Measurements from ENCODE around the gene GSTA1.
"Not testable (repeated sequence)": the region's sequence is repeated elsewhere in the genome, so short reads cannot be mapped to it uniquely, and the experiment has no call there.

GSTA1 gene

DNA sequence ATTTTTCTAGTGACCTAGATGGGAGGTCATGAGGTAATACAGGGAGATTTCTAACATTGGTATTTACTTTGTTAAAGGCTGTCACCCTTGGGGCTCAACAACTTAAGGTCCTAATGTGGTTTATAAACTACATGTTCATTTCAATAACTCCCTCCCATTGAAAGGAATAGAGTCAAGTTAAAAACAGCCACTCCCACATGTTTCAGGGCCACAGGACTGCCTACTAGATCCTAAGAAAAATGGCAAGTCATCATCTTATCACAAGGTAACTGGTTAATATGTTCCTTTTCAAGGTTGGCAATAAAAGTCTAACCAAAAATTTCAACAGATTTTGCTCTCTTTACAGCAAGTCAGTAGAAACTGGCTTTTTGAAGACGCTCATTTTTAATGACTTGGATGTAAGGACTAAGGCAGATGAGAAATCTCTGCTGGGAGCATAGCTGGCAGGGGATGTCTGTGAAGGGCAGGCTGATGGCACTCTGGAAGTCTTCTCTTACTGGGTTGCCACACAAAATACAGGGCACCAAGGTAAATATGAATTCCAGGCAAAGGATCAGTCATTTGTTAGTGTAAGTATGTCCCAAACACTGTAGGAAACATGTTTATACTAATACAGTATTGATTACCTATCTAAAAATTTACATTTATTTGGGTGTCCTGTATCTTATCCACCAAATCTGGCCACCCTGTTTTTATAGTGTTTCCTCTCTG lies 23.6 kb upstream of the GSTA1 start:
- not testable (repeated sequence) for H3K27me3 ChIP-seq (ENCODE audit: low read depth, low read length); H3K4me3 ChIP-seq (ENCODE audit: low read depth in 1 of 2, low read length in 2 of 2); H3K27ac ChIP-seq (ENCODE audit: low read length)

DNA sequence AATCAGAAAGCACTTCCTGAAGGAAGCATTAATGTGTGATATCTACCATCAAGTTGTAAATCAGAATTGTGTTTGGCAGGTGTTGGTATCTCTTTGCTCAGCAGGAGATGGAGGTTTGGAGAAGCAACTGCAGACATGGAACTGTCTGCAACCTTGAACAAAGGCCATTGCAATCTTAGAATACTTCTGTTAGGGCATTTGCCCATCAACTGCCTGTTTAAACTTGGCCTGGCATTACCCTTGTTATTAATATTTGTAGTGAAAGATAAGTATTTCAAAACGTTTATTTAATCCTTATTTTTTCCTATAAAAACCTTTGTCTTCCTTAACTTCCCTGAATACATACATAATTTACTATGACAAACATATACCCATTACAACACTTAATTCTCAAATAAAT lies 22.9 kb upstream of the GSTA1 start:
- no peaks in the 10 kb centered on the region for H3K27me3 ChIP-seq (ENCODE audit: low read depth, low read length)
- no peak overlapping the region for H3K27ac ChIP-seq (ENCODE audit: low read length)
- H3K4me3 ChIP-seq (ENCODE audit: low read depth in 1 of 2, low read length in 2 of 2): no peak overlapping the region
- no peaks in the 10 kb centered on the region for H3K36me3 ChIP-seq (ENCODE audit: control insufficient read depth in 1 of 2, insufficient read depth in 2 of 2, low read length in 2 of 2)
- H3K9me3 ChIP-seq (ENCODE audit: control insufficient read depth in 1 of 2, low read length in 2 of 2): peaks cover 0 to 6% of the 10 kb centered on the region in 2 donors
- H3K4me1 ChIP-seq (ENCODE audit: control insufficient read depth in 1 of 2, insufficient read depth in 2 of 2, low read length in 2 of 2): no peaks in the 10 kb centered on the region

More for the DNA sequence above, 23.6 kb upstream of the GSTA1 start:
- H3K9me3 ChIP-seq (ENCODE audit: control insufficient read depth in 1 of 2, low read length in 2 of 2); H3K4me1 ChIP-seq (ENCODE audit: control insufficient read depth in 1 of 2, insufficient read depth in 2 of 2, low read length in 2 of 2); H3K36me3 ChIP-seq (ENCODE audit: control insufficient read depth in 1 of 2, insufficient read depth in 2 of 2, low read length in 2 of 2): not testable (repeated sequence)

DNA sequence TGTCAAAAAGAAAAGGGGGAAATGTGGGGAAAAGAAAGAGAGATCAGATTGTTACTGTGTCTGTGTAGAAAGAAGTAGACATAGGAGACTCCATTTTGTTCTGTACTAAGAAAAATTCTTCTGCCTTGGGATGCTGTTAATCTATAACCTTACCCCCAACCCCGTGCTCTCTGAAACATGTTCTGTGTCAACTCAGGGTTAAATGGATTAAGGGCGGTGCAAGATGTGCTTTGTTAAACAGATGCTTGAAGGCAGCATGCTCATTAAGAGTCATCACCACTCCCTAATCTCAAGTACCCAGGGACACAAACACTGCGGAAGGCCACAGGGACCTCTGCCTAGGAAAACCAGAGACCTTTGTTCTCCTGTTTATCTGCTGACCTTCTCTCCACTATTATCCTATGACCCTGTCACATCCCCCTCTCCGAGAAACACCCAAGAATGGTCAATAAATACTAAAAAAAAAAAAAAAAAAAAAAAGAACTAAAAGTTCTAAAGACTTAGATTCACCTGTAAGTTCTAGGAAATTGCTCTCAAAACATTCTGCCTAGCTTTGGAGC lies 22.4 kb upstream of the GSTA1 start:
- not testable (repeated sequence) for H3K9me3 ChIP-seq (ENCODE audit: control insufficient read depth in 1 of 2, low read length in 2 of 2); H3K27me3 ChIP-seq (ENCODE audit: low read depth, low read length); H3K36me3 ChIP-seq (ENCODE audit: control insufficient read depth in 1 of 2, insufficient read depth in 2 of 2, low read length in 2 of 2); H3K4me3 ChIP-seq (ENCODE audit: low read depth in 1 of 2, low read length in 2 of 2); H3K4me1 ChIP-seq (ENCODE audit: control insufficient read depth in 1 of 2, insufficient read depth in 2 of 2, low read length in 2 of 2); H3K27ac ChIP-seq (ENCODE audit: low read length)

DNA sequence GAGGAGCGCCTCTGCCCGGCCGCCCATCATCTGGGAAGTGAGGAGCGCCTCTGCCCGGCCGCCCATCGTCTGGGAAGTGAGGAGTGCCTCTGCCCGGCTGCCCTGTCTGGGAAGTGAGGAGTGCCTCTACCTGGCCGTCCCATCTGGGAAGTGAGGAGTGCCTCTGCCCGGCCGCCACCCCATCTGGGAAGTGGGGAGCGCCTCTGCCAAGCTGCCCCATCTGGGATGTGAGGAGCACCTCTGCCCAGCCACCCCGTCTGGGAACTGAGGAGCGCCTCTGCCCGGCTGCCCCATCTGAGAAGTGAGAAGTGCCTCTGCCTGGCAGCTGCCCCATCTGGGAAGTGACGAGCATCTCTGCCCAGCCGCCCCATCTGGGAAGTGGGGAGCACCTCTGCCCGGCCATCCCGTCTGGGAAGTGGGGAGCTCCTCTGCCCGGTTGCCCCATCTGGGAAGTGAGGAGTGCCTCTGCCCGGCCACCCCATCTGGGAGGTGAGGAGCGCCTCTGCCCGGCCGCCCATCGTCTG lies 21.7 kb upstream of the GSTA1 start:
- not testable (repeated sequence) for H3K4me1 ChIP-seq (ENCODE audit: control insufficient read depth in 1 of 2, insufficient read depth in 2 of 2, low read length in 2 of 2); H3K27ac ChIP-seq (ENCODE audit: low read length); H3K36me3 ChIP-seq (ENCODE audit: control insufficient read depth in 1 of 2, insufficient read depth in 2 of 2, low read length in 2 of 2); H3K4me3 ChIP-seq (ENCODE audit: low read depth in 1 of 2, low read length in 2 of 2); H3K27me3 ChIP-seq (ENCODE audit: low read depth, low read length); H3K9me3 ChIP-seq (ENCODE audit: control insufficient read depth in 1 of 2, low read length in 2 of 2)

DNA sequence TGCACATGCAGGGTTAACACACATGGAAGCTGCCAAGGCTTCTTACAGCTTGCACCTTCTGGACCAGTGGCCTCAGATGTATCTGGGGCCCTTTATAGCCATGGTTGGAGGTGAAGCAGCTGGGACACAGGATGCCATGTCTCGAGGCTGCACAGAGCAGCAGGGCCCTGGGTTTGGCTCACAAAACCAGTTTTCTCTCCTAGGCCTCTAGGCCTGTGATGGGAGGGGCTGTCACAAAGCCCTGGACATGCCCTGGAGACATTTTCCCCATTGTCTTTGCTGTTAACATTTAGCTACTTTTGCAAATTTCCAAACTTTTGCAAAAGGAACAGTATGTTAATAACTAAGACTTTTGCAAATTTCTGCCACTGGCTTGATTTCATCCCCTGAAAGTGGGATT lies 18.2 kb upstream of the GSTA1 start:
- H3K27ac ChIP-seq (ENCODE audit: low read length): no peak overlapping the region
- H3K9me3 ChIP-seq (ENCODE audit: control insufficient read depth in 1 of 2, low read length in 2 of 2): peaks cover 0 to 6% of the 10 kb centered on the region in 2 donors

DNA sequence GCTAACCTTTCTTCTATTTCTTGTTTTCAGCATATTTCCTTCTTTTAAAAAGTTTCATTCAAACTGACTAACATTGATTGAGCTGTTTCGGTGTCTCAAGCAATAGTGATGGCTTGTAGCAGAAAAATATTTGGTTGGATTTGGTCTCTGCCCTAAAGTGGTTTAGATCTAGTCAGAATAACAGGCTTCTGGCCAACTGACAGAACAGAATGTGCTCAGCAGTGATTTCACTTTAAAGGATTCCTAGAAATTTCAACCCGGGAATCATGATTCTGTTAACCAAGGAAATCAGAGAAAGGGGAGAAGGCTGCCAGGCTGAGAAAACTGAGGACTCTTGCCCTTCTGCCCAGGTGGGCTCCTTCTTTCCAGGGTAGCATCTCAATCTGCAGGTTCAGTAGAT lies 16.6 kb upstream of the GSTA1 start:
- Histone ChIP-seq H3K4me1 (ENCODE audit: control insufficient read depth in 1 of 2, insufficient read depth in 2 of 2, low read length in 2 of 2) (no peaks in the 10 kb centered on the region), H3K4me3 (ENCODE audit: low read depth in 1 of 2, low read length in 2 of 2) (no peak overlapping the region), H3K36me3 (ENCODE audit: control insufficient read depth in 1 of 2, insufficient read depth in 2 of 2, low read length in 2 of 2) (no peaks in the 10 kb centered on the region), H3K9me3 (ENCODE audit: control insufficient read depth in 1 of 2, low read length in 2 of 2) (peaks cover 0 to 6% of the 10 kb centered on the region in 2 donors), H3K27me3 (ENCODE audit: low read depth, low read length) (no peaks in the 10 kb centered on the region), H3K27ac (ENCODE audit: low read length) (no peak overlapping the region)

More for the DNA sequence above, 18.2 kb upstream of the GSTA1 start:
- H3K36me3 ChIP-seq (ENCODE audit: control insufficient read depth in 1 of 2, insufficient read depth in 2 of 2, low read length in 2 of 2): no peaks in the 10 kb centered on the region
- H3K4me3 ChIP-seq (ENCODE audit: low read depth in 1 of 2, low read length in 2 of 2): no peak overlapping the region
- no peaks in the 10 kb centered on the region for H3K27me3 ChIP-seq (ENCODE audit: low read depth, low read length)
- H3K4me1 ChIP-seq (ENCODE audit: control insufficient read depth in 1 of 2, insufficient read depth in 2 of 2, low read length in 2 of 2): no peaks in the 10 kb centered on the region

DNA sequence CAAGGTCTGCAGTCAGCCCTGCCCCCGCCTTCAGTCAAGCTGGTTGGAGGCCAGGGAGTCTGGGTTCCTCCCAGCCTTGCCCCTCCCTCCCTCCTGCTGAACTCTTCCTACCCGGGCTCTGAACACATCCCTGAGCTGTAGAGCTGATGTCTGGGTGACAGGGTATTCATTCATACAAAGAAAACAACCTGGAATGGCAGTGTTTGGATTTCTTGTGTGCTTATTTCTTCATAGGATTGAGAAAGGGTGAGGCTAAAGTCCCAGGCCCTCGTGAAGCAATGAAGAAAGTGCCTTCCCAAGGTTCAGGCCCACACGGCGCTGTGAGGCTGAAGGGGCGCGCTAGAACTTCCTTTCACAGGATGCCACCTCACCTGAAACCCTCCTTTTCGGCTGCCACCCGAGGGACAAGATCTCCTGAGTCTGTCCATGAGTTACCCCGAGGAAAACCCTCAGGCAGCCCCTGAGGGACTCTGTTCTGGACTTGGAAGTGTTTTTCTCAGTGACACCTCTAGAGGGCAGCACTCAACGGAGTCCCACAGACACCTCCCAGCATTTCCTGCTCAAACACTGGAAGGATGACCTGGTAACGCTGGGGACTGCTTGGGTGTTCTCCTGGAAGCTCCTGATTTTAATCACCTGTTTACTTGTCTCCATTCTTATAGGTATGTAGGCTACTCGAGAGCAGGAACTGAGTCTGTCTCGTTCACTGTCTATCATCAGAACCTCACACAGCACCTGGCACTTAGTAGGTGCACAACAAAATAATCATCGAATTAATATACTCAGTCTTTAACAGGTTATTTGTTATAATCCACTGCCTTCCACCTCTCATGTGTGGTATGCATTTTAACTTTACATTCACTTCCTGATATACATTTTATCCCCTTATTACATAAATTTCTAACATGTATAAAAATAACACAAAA lies 11.8 kb upstream of the GSTA1 start:
- Histone ChIP-seq H3K4me1 (ENCODE audit: control insufficient read depth in 1 of 2, insufficient read depth in 2 of 2, low read length in 2 of 2) (no peaks in the 10 kb centered on the region), H3K4me3 (ENCODE audit: low read depth in 1 of 2, low read length in 2 of 2) (no peak overlapping the region), H3K36me3 (ENCODE audit: control insufficient read depth in 1 of 2, insufficient read depth in 2 of 2, low read length in 2 of 2) (no peaks in the 10 kb centered on the region), H3K27ac (ENCODE audit: low read length) (no peak overlapping the region), H3K9me3 (ENCODE audit: control insufficient read depth in 1 of 2, low read length in 2 of 2) (no peaks in the 10 kb centered on the region), H3K27me3 (ENCODE audit: low read depth, low read length) (no peaks in the 10 kb centered on the region)

DNA sequence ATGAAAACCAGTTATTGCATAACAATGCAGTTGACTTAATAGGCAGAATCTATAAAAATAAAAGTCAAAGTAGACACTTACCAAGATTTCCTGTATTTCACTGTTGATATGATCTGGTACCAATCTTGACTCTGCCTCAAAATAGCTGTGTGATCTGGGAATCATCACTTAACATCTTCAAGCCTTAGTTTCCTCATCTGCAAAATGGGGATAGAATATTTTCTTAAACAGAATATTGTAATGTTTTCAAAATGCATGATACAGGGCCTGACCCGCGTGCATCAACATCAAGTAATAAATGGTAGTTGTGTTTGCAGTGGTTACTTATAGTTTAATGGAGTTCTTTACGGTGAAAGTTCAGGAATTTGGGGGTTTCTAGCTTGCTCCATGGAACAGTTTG lies 10.9 kb upstream of the GSTA1 start:
- not testable (repeated sequence) for H3K9me3 ChIP-seq (ENCODE audit: control insufficient read depth in 1 of 2, low read length in 2 of 2); H3K4me3 ChIP-seq (ENCODE audit: low read depth in 1 of 2, low read length in 2 of 2); H3K27me3 ChIP-seq (ENCODE audit: low read depth, low read length); H3K4me1 ChIP-seq (ENCODE audit: control insufficient read depth in 1 of 2, insufficient read depth in 2 of 2, low read length in 2 of 2); H3K27ac ChIP-seq (ENCODE audit: low read length); H3K36me3 ChIP-seq (ENCODE audit: control insufficient read depth in 1 of 2, insufficient read depth in 2 of 2, low read length in 2 of 2)

DNA sequence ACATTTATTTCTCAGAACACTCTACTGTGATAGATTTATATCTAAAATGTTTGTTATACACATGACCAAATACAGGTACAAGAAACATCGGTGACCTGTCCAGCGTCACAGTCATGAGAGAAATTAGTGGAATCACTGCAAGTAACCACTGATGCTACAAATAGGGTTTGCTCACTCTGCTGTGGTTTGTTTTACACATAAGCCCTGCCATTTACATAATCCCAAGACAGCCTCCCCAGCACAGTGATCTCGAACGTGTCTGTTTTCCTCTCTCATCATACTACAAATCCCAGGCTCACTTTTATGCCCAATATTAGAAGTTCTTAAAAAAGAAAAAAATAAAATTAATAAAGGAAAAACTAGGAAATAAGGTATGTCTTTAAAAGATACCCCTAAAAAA lies 6.2 kb upstream of the GSTA1 start:
- not testable (repeated sequence) for H3K27ac ChIP-seq (ENCODE audit: low read length); H3K27me3 ChIP-seq (ENCODE audit: low read depth, low read length); H3K4me1 ChIP-seq (ENCODE audit: control insufficient read depth in 1 of 2, insufficient read depth in 2 of 2, low read length in 2 of 2); H3K36me3 ChIP-seq (ENCODE audit: control insufficient read depth in 1 of 2, insufficient read depth in 2 of 2, low read length in 2 of 2); H3K4me3 ChIP-seq (ENCODE audit: low read depth in 1 of 2, low read length in 2 of 2); H3K9me3 ChIP-seq (ENCODE audit: control insufficient read depth in 1 of 2, low read length in 2 of 2)

DNA sequence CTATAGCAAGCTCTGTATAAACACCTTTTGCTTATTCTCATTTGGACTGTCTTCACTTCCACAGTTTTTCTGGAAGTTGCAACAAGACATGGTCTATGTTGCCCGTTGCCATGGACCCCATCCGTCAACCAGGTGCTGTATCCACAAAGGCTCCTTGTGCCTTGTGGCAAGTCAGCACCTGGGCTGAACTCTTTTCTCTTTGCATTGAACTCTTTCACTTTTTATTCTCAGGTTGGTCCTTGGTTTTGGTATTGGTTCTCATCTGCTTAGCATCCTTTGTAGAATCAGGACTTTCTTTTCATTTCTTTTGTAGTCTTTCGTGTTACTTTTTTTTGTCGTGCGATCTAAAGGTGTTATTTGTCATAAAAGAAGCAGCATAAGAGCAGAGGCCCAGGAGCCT lies 5.0 kb upstream of the GSTA1 start:
- no peak overlapping the region for H3K4me3 ChIP-seq (ENCODE audit: low read depth in 1 of 2, low read length in 2 of 2)
- H3K27me3 ChIP-seq (ENCODE audit: low read depth, low read length): no peaks in the 10 kb centered on the region
- no peaks in the 10 kb centered on the region for H3K4me1 ChIP-seq (ENCODE audit: control insufficient read depth in 1 of 2, insufficient read depth in 2 of 2, low read length in 2 of 2)
- H3K9me3 ChIP-seq (ENCODE audit: control insufficient read depth in 1 of 2, low read length in 2 of 2): no peaks in the 10 kb centered on the region
- H3K27ac ChIP-seq (ENCODE audit: low read length): no peak overlapping the region
- no peaks in the 10 kb centered on the region for H3K36me3 ChIP-seq (ENCODE audit: control insufficient read depth in 1 of 2, insufficient read depth in 2 of 2, low read length in 2 of 2)

DNA sequence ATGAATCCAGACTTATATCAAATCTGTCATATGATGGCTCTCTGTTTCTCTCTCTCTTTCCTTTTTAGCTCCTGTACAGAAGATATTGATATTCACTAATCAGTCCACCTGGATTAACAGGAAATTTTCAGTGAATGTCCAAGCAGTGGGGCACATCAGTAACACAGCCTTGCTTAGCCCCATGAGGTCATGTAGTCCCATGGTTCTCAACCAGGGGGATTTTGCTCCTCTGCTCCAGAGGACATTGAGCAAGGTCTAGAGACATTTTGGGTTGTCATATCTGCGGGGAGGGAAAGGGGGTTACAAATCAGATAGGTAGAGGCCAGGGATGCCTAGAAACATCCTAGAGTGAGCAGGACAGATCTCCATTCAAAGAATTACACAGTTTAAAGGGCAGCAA lies 810 bp downstream of the GSTA1 start:
- no peaks in the 10 kb centered on the region for H3K27me3 ChIP-seq (ENCODE audit: low read depth, low read length)
- H3K4me3 ChIP-seq (ENCODE audit: low read depth in 1 of 2, low read length in 2 of 2): no peak overlapping the region
- H3K4me1 ChIP-seq (ENCODE audit: control insufficient read depth in 1 of 2, insufficient read depth in 2 of 2, low read length in 2 of 2): no peaks in the 10 kb centered on the region
- H3K9me3 ChIP-seq (ENCODE audit: control insufficient read depth in 1 of 2, low read length in 2 of 2): no peaks in the 10 kb centered on the region
- no peaks in the 10 kb centered on the region for H3K36me3 ChIP-seq (ENCODE audit: control insufficient read depth in 1 of 2, insufficient read depth in 2 of 2, low read length in 2 of 2)
- no peak overlapping the region for H3K27ac ChIP-seq (ENCODE audit: low read length)
